ENCODE measurements around the gene ANKRD62. TPM values are rescaled to one million over a fixed set of nuclear protein-coding genes. Genes with fewer than 3 reads are reported as not detected.

Gene ANKRD62
- total RNA-seq, result not detected in 2 replicates

DNA sequence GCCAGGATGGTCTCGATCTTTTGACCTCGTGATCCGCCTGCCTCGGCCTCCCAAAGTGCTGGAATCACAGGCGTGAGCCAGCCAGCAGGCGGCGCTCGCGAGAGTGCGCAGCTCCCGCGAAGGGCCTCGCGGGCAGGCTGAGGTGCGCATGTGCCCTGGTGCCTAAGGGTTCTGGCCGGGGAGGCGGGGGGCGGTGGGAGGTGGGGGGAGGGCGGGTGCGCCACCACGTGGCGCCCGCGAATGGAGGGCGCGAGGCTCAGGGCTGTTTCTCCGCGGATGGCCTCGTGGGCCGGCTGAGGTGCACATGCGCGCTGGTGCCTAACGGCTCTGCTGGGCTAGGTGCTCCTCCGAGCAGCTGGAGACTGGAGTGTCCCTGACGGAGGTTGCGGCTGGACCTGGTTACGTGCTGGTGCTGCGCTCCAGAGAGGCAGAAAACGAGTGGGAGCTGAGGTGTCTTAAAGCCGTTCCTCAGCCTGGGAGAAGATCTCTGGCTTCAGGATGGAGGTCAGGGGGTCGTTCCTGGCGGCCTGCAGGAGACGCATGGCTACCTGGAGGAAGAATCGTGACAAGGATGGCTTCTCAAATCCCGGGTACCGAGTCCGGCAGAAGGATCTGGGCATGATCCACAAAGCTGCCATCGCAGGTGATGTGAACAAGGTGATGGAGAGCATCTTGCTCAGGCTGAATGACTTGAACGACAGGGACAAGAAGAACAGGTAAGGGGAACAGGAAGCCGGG lies at the start of gene ANKRD62:
TSS of gene ANKRD62 (plus strand) at position 324 of the 738 bp plus-strand sequence. CDS start at position 499, 175 bp downstream.

Other genes with a start within 250 kb of the ANKRD62 start
- gene CHMP1B, start 242.4 kb upstream of the ANKRD62 start, total RNA-seq, result 28.0 and 29.2 TPM in 2 replicates
- 20.0 and 20.8 TPM in 2 replicates for gene MPPE1, start 185.5 kb upstream of the ANKRD62 start, total RNA-seq
- 22.8 and 36.1 TPM in 2 replicates for gene IMPA2, start 112.3 kb upstream of the ANKRD62 start, total RNA-seq
- not detected in 2 replicates for gene CIDEA, start 160.5 kb downstream of the ANKRD62 start, total RNA-seq
- 277 and 580 TPM in 2 replicates for gene TUBB6, start 214.4 kb downstream of the ANKRD62 start, total RNA-seq

Measured in pericardium fibroblast (primary cell).